Mesenteric fat pad (tissue), 1 donor: Measurements from ENCODE around the gene PODN. TPM values are rescaled to one million over a fixed set of nuclear protein-coding genes. Genes with fewer than 3 reads are reported as not detected.

Experiments
- DNase-seq: peaks from one replicate; pipeline ENCODE4 v3.0.0-alpha.2; 2020; ENCODE audit warnings: low spot score
- total RNA-seq: library from RNA; stranded (reverse); fragmentation: NEBNext Ultra II Directional; extraction: Animal tissue kit (Norgen Biotek cat#: 25700); gene quantifications from one replicate; pipeline ENCODE4 v1.2.1, GENCODE V29; 2021
- donor health status: DM: yes; HTN: yes; CAD: no.

Gene PODN
- total RNA-seq, 1 donor from 2014 or later: 86.3 TPM

DNA sequence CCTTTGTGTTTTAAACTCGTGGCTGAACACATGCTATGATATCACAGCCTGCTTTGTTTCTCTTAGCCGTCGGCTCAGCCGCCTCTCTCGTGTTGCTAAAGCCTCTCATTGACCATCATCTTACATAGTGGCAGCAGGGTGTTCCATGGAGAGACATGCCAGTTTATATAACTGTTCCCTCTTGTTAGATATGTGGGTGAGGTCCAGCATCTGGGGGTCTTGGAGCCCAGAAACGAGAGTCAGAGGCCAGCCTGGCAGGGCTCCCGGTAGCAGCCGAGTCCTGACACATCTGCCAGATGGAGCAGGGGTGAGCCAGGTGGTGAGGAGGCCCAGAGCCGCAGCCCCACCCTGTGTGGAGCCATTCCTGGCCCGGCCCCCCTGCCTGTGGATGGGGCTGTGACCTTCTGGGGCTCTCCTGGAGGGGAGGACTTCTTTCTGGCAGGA is 11.9 kb downstream of the PODN start:
- peak; percentile 86 for DNase-seq

DNA sequence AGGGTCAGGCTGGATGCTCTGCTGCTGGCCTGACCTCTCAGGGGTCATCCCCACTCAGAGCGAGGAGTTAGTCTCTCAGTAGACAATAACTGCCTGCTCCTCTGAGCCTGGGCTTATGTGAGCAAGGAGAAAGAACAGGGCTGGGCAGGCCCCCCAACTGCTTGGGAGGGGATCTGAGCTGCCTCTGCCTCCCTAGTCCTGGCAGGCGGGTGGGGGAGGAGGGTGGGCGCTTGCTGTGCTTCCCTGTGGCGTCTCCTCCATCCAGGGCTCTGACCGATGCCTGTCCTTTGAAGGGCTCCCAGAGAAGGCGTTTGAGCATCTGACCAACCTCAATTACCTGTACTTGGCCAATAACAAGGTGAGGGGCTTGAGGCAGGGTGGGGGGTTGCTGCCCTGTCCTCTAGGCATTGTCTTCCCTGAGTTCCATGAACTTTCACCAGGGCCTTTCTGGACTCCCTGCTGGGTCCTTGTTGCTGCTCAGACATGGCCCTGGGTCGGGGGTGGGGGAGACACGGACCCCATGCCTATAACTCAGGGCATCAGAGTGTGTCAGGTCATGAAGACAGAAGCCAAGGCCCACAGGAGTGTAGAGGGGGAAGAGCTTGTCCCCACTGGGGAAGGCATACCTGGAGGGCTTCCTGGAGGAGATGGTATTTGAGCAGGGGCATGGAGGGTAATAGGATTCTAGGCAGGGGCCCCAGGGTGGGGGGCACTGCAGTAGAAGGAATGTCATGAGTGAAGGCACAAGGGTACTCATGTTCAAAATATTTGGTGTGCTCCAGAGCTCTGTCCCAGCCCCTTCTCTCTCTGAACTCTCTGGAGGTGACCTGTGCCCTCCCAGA is 12.5 kb downstream of the PODN start:
- DNase-seq: peak; percentile 47

DNA sequence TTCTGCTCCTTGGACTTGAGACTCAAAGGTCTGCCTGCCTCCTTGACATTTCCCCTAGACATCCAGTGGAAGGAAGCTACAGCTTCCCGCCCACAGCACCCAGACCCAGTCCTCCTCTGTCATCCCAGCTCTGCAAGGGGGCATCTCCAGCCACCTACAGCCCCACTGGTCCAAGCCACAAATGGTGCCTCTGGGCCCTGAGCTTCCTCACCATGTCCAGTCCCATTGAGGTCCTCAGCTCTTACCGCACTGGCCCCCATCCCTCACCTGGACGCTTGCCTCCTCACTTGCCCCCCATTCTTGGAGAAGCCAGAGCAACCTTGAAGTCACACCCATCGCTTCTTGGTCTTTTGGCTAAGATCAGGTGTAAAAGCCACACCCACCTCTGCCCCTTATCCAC is 13.2 kb downstream of the PODN start:
- DNase-seq: peak; percentile 51

DNA sequence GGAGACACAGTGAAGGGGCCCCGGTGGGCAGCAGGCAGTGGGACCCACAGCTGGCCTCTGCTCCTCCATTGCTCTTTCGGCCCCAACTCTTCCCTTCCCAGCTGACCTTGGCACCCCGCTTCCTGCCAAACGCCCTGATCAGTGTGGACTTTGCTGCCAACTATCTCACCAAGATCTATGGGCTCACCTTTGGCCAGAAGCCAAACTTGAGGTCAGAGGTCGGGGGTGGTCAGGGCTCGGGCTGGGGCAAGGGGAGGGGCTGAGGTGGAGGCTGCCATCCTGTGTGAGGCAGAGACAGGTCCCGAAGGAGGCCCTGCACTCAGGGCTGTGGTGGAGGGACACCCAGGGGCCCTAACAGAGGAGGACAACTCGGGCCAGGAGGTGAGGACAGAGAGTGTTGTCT is 13.7 kb downstream of the PODN start:
- peak; percentile 81 for DNase-seq

DNA sequence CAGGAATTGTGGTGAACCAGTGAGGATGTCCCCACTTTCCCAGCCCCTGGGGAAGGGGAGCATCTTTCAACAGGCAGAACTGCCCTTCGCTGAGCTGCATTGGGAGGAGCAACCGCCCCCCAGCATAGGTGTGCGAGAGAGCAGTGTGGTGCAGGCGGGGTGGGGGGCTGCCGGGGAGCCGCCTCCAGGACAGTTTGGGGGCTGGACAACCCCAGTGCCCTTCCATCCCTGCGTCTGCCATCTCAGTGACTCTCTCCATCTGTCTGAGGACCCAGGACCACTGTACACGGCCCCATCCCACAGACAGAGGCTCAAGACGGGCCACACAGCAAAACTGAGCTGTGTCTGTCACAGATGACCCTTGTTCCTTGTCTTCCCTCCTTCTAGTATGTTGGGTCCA is 14.2 kb downstream of the PODN start:
- DNase-seq: no peak

DNA sequence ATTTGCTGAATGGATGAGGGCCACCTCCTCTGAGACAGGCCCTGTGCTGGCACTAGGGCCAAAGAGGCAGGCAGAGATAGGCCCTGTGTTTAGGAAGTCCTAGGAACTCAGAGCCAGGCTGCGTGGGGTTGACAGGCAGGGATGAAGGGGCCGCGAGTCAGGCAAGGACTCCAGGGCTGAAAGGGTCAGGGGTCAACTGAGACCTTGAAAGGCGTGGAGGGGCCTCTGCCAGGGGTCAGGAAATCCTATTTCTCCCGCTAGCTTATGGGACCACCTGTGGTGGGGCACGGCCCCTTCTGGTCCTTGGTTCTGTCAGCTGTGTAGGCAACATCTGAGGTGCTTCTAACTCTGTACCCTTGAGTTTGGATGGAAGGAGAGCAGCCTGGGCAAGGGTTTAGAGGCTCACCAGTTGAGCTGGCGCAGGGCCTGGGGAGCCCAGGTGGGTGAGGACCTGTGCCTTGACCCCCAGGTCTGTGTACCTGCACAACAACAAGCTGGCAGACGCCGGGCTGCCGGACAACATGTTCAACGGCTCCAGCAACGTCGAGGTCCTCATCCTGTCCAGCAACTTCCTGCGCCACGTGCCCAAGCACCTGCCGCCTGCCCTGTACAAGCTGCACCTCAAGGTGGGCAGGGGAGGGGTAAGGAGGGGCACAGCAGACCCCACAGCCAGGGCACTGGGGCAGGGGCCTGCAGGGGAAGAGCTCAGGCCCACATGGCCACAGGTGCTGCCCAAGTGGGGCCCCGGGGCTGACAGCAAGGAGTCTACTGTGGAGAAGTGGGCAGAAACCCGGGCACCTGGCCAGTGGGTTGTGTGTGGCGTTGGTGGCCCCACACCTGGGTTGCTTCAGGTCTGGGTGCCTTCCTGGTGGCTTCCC is 14.9 kb downstream of the PODN start:
- peak; percentile 86 for DNase-seq

DNA sequence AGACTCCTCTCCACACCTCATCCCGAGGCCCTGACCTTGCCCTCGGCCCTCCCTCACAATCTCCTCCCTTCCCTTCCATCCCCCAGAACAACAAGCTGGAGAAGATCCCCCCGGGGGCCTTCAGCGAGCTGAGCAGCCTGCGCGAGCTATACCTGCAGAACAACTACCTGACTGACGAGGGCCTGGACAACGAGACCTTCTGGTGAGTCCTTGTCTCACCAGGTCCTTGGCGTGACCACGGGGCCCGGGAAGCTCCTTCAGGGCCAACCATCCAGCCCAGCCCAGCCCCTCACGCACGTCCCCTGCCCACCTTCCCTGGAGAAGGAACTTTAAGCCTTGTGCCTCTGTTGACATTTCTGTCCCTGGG is 15.6 kb downstream of the PODN start:
- DNase-seq: peak; percentile 72

DNA sequence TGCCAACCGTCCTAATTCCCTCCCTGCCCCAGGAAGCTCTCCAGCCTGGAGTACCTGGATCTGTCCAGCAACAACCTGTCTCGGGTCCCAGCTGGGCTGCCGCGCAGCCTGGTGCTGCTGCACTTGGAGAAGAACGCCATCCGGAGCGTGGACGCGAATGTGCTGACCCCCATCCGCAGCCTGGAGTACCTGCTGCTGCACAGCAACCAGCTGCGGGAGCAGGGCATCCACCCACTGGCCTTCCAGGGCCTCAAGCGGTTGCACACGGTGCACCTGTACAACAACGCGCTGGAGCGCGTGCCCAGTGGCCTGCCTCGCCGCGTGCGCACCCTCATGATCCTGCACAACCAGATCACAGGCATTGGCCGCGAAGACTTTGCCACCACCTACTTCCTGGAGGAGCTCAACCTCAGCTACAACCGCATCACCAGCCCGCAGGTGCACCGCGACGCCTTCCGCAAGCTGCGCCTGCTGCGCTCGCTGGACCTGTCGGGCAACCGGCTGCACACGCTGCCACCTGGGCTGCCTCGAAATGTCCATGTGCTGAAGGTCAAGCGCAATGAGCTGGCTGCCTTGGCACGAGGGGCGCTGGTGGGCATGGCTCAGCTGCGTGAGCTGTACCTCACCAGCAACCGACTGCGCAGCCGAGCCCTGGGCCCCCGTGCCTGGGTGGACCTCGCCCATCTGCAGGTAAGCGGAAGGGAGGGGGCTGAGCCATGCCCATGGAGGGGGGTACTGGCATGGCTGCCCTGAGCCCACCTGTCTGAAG is 16.5 kb downstream of the PODN start:
- no peak for DNase-seq

DNA sequence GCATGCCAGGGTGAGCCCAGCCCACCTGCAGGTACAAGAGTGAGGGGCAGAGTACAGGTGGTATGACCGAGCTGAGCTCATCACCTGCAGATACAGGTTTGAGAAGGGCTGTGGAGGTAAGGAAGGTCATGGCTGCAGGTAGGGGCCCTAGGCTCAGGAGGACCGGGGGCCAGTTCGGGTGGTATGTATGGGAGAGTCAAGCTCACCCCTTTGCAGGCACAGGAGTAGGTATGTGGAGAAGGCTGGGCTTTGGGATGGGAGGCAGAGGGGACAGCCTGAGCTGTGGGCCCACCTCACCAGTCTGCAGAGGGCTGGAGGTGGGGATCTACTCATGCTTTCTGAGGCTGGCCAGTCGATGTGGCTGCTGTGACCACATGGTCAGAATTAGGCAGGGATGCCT is 17.2 kb downstream of the PODN start:
- no peak for DNase-seq

DNA sequence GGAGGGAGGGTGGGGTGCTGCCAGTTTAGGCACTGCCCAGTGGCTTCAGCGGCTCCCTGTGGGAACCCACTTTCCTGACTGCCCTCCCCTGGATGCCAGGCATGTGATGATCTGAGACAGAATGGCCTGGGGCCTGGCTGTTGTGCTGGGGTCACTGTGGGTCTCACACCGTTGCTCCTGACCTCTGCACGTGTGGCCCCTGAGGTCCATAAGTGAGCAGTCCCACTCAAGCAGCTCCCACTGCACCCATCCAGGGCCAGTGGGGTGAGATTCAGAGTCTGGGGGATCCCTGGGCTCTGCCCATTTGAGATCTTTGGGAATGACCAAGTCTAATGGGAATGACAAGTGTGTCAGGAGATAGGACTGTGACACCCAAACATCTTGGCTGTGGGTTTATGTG is 18.0 kb downstream of the PODN start:
- DNase-seq: no peak

DNA sequence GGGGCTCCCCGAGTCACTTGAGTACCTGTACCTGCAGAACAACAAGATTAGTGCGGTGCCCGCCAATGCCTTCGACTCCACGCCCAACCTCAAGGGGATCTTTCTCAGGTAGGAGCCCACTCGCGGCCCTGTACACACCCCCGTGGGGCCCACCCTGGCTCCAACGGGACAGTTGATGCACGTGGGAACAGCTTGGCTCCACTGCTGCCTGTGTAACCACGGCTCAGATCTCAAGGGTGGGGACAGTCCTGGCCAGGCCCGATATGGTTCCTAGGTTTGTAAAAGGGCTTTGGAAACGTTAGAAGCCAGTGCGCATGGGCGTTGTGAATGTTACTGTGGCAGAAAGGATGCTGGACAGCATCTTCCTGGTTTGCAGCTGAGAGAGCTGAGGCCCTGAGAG is 18.8 kb downstream of the PODN start:
- no peak for DNase-seq

DNA sequence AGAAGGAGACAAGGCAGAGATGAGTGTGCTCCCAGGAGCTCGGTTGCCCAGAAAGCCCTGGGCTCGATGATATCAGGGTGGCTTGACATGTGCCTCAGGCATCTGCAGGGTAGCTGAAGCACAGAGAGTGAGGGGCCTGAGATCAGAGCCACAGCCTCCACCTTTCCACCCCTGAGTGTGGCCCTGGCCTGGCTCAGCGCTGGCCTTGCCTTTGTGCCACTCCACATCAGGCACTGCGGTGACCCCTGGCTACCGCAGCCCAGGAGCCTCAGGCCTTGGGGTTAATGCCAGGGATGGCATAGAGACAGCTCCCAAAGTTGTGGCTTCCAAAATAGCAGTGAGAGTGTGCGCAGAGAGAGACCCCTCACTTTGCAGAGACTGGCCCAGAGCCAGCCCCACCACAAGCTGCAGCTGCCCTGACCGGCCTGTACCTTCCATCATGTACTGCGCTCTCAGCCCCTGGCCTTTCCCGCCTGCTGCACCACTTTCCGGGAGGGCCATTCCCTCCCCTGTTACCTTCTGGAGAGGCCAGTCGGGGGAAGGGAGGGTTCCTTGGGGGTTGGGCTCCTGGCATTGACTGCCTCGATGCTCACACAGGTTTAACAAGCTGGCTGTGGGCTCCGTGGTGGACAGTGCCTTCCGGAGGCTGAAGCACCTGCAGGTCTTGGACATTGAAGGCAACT is 19.5 kb downstream of the PODN start:
- DNase-seq: no peak

DNA sequence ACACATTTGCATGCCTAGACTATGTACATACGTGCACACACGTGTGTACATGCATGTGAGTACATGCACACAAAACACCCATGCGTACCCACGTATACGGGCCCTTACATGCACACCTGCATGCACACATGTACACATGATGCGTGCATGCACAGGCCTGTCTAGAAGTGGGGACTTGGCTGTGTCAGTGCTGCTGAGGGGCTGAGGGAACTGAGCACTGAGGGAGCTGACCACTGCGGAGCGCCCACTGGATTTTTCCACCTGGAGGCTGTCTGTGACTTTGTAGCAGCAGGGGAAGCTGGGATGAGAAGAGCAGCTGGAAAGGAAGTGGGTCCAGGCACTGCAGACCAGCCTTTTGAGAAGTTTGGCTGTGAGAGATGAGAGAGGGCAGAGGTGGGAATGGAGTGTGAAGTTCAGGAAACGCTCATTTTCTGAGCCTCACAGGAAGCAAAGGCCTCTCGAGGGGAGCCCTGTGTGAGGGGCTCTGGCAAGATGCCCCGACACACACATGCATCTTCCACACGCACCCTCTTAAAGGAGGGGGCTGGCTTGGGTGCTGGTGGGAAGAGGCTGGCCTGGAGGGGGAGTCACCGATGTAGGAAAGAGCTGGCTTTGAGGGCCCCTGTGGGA is 20.9 kb downstream of the PODN start:
- no peak for DNase-seq

DNA sequence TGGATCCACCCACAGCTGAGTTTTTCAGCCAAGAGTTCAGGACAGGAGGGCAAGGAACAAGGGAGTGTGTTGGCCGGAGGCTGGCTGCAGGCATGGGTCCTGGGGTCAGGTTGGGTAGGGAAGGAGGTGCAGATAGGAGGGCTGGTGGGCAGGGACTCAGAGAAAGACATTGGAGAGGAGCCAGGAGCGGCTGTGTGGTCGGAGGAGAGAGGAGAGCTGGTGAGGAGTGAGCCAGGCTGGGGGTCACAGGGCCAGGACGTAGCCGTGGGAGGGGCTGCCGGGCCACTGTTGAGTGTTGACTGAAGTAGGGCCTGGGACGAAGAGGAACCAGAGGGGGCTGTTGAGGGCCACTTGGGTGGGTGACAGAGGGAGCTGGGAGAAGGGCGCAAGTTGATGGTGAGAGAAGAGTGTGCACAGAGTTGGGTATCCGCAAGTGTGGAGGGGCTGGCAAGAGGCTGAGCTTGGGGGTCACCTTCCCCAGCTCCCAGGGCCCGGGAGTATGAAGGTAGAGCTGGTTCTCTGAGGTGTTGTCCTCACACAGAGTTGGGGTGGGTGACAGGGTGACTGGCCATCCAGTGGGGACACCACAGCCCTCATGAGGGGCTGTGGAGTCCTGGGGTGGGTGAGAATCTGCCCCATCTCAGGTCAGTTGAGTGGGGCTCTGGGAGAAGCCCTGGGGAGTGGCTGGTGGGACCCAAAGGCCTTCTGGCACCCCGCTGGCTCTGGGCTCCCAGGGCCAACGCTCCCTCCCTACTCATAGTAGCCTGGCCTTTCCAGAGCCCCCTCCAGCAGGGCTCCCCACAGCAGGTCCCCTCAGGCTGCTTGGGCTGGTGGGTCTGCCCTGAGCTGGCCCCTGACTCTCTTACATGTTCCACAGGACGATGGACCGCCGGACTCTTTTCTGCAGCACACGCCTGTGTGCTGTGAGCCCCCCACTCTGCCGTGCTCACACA is 21.9 kb downstream of the PODN start:
- no peak for DNase-seq

DNA sequence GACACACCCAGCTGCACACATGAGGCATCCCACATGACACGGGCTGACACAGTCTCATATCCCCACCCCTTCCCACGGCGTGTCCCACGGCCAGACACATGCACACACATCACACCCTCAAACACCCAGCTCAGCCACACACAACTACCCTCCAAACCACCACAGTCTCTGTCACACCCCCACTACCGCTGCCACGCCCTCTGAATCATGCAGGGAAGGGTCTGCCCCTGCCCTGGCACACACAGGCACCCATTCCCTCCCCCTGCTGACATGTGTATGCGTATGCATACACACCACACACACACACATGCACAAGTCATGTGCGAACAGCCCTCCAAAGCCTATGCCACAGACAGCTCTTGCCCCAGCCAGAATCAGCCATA is 22.6 kb downstream of the PODN start:
- no peak for DNase-seq

DNA sequence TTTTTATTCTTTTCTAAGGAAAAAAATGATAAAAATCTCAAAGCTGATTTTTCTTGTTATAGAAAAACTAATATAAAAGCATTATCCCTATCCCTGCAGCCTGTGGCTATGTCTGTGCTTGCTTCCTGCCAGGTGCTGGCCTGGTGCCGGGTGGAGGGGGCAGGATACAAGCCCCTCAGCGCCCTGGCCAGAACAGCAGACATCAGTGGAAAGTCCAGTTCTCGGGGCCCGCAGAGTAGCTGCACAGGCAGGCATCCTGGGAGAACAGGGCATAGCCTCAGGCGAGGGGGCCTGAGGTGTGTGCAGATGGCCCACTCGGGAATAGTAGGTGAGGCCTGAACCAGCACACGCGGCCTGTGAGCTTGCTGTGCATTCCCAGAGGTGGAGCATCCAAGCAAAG is 23.4 kb downstream of the PODN start:
- DNase-seq: no peak

DNA sequence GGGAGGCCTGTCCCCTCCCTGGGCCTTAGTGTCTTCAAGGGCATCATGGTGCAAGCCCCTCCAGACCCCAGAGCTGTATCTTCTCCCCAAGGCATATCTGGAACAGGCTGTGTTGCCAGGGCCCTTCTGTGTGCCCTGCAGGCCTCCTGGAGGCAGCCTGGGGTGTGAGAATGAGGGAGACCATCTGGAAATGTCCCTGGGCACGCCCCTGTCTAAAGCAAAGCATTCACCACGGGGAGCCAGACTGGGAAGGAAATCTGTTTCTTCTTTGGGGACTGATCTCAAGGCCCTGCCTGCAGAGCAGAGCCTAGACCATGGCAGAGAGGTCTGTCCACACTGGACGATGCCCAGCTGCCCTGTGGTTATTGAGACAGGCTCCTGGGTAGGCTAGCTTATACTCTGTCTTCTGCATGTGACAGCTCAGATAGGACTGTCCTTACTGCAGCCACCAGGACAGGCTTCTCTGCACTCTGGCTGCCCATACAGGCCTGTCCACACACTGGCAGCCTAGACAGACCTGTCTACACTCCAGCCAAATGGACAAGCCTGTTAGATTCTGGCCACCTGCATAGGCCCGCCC is 24.6 kb downstream of the PODN start:
- DNase-seq: no peak

DNA sequence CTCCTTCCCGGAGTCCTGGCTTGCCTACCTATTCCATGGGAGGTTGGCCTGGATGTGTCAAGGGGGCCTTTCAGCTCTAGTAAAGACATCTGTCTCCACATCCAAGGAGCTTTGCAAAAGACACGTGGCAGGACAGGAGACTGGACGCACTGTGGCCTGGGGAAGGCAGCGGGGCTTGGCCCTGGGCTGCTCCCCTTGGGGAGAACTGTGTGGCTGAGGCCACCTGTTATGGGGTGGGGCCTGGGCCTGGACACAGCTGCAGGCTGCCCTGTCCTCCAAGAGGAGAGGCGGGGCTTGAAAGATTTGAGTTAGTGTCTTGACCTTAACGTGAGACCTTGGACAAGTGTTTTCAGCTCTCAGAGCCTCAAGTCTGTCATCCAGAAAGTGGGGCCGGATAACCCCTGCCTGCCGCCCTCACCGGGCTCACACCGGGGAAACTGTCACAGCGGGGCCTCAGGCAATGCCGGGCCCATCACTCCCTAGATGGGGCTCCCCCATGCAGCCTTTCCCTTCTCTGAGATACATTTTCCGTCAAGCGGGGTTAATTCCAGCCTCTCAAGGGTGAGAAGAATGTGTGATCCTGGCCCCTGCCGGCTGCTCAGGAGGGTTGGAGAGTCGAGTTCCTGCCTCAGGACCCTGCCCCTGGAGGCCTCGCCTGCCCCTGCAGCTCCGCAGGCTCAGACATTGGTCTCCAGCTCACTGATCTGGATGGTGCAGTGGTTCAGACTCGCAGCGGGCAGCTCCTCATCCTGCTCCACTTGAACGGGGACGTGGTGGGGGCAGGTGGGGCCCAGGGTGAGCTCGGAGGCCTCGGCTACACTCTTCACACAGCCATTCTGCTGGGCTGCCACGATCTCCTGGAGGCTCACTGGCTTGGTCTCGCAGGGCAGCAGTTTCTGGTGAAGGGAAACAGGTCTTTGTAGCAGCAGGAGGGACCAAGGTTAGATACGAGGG is 25.6 kb downstream of the PODN start:
- no peak for DNase-seq
